ENCODE data around the gene ZNF648.

Gene ZNF648

DNA sequence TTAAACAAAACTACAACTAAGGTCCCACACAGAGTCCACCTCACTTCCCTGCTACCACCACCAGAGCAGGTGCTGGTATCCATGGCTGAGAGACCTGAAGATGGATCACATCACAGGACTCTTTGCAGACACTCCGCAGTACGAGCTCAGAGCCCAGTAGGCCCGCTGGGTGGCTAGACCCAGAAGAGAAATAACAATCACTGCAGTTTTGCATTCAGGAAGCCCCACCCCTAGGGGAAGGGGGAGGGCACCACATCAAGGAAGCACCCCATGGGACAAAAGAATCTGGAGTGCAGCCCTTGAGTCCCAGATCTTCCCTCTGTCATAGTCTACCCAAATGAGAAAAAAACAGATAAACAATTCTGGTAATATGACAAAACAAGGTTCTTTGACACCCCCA lies 56.9 kb downstream of the ZNF648 start:
- no peak overlapping the region for H3K4me3 ChIP-seq (ENCODE audit: low read length)
- no peak for DNase-seq (ENCODE audit: low read depth)
- TF ChIP-seq, protein P1, sequence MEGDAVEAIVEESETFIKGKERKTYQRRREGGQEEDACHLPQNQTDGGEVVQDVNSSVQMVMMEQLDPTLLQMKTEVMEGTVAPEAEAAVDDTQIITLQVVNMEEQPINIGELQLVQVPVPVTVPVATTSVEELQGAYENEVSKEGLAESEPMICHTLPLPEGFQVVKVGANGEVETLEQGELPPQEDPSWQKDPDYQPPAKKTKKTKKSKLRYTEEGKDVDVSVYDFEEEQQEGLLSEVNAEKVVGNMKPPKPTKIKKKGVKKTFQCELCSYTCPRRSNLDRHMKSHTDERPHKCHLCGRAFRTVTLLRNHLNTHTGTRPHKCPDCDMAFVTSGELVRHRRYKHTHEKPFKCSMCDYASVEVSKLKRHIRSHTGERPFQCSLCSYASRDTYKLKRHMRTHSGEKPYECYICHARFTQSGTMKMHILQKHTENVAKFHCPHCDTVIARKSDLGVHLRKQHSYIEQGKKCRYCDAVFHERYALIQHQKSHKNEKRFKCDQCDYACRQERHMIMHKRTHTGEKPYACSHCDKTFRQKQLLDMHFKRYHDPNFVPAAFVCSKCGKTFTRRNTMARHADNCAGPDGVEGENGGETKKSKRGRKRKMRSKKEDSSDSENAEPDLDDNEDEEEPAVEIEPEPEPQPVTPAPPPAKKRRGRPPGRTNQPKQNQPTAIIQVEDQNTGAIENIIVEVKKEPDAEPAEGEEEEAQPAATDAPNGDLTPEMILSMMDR (IDR thresholded peaks at IDR 0.05; ENCODE audit: insufficient read depth, low read depth, low read length, missing control alignments): no peak

All from epithelial cell of esophagus (primary cell).